ENCODE measurements around the gene PRRT1.
A peak's percentile ranks its signal among the peaks of the same experiment; 100 is the strongest.
"Not testable (repeated sequence)": the region's sequence is repeated elsewhere in the genome, so short reads cannot be mapped to it uniquely, and the experiment has no call there.

PRRT1 gene

DNA sequence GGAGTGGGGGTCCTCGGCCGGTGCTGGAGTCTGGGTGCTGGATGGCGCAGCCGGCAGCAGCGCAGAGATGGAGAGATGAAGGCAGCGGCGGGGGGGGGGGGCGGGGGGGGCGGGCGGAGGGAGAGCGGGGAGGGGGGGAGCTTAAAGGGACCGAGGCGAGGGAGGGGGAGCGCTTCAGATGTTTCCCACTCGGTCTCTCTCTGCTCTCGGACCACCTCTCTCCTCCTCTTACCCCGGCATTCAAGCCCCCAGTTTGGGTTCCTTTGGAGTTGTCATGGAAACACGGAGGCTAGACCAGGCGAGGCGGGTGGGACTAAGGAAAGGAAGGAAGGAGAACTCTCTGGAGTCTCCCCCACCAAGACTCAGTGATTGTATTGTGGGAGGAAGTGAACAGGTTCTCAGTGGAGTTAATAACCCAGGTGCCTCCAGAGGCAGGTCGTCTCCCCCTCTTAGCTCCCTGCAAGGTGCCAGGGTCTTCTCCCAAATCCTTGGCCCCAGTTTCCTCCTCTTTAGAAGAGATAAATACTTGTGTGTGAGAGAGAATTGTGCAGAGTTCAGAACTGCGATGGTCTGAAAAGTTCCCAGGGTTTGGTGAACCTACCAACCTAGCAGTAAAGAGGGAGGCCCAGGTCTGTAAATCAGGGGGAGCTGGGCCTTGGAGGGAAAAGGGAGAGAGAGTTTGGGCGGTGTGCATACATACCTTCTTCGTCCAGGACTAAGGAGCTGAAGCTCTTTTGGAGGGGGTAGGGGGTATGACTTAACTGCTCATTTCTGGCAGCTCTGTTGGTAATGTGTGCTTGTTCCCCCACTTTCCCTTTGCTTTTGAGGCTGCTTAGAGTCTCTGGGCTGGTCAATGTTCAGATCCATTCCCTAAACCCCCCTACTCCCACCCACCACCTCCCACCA is at the start of gene PRRT1:
Gene PRRT1, minus strand, starts transcription at position 77 of the 906 bp plus-strand sequence. CDS start 112 bp downstream, outside the sequence.
- no peak for DNase-seq (ENCODE audit: low read depth)

DNA sequence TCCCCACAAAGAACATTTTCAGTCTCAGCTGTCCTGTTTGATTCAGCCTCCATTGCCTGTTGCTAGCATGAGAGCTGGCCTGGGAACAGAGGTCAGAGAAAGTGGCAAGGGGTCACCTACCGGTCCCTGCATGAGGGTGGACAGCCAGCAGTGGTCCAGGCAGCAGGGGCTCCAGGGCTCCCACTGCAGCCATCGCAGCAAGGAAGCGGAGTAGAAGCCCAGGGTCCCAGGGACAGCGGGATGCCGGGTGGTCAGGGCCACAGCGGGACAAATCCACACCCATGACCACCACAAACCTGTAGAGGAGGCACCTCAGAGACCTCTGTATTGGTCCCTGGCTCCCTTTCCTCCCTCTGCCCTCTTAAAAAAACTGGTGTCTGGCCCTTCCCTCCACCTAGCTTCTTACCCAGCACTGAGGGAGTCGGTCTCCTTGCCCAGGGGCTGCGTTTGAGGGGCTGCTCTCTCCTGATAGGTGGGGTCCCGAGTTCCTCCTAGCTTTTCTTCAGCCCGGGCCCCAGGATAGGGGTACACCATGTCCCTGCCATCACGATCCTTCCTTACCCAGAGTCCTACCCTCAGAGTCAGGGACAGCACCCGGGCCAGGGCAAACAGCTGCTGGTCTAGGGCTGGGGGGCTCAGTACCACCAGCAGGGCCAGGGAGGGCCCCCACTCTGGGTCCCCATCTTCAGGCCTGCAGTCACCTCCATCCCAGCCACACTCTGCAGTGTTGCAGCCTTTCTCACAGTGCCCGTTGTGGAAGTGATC is 49.2 kb upstream of the PRRT1 start:
- no peak for DNase-seq (ENCODE audit: low read depth)

DNA sequence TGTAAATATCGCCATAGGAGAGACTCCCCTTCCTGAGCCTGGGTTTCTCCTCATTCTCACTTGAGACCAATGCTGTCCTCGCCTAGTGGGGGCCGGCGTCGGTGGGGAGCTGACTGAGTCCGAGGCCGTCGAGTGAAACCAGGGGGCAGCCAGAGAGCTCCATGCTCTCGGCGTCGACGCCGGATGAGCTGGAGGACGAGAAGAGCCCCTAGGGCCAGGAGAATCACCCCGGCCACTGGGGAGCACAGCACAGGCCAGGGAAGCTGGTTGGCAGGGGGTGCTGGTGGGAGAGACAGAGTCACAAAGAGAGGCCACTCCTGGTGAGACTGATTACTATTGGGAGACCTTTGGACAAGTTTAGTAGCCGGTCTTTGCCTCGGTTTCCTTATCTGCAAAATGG is 47.1 kb upstream of the PRRT1 start:
- no peak for DNase-seq (ENCODE audit: low read depth)

DNA sequence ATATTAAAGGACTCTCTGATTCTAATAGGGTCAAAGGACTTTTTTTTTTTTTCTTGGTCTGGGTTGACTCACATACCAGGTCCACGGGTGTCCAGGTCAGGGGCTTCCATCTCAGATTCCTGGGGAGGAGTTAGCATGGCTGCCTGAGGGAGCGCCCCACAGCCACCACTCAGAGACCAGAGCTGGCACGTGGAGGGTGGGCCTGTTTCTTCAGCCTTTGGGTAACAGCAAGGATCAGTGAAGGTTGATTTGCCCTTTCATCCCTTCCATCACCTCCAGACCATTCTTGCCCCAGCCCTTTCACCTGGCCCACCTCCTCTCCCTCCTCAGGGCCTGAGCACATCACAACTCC is 46.6 kb upstream of the PRRT1 start:
- DNase-seq (ENCODE audit: low read depth), result no peak

DNA sequence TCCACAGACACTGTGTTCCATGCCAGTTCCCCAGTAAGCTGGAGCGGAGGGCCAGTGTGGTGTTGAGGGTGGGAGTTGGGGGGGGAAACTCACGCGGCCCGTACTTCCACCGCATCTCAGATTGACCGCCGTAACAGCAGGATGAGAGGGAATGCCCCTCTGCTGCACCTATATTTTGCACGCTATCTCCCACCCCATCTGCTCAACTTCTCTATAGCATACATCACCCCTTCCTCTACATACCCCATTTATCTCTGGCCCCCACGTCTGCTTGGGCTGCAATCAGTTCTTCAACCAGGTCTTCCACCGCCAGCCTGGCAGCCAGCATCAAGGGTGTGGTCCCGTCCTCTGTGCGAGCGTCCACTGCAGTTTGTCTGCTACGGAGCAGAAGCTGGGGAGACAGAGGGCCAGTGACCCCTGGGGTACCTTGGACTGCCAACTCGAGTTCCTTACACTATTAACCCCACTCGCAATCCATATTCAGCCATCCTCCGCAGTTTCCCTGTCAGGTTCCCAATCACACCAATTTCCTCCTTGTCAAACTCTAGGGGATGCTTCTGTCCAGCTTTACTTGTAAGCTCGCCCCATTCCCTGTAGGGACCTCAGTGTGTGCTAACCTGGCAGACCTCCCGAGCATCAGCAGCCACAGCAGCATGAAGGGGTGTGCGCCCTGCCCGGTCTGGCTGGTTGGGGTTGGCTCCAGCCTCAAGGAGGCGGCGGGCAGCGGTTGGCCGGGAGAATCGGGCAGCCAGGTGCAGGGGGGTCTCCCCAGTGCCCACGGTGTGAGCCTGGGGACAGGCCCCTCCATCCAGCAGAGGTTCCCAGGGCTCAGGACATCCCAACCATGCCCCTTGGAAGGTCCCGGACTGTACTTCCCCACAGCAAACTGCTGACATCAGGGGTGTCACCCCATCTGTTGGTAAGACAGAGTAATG is 45.2 kb upstream of the PRRT1 start:
- no peak for DNase-seq (ENCODE audit: low read depth)

DNA sequence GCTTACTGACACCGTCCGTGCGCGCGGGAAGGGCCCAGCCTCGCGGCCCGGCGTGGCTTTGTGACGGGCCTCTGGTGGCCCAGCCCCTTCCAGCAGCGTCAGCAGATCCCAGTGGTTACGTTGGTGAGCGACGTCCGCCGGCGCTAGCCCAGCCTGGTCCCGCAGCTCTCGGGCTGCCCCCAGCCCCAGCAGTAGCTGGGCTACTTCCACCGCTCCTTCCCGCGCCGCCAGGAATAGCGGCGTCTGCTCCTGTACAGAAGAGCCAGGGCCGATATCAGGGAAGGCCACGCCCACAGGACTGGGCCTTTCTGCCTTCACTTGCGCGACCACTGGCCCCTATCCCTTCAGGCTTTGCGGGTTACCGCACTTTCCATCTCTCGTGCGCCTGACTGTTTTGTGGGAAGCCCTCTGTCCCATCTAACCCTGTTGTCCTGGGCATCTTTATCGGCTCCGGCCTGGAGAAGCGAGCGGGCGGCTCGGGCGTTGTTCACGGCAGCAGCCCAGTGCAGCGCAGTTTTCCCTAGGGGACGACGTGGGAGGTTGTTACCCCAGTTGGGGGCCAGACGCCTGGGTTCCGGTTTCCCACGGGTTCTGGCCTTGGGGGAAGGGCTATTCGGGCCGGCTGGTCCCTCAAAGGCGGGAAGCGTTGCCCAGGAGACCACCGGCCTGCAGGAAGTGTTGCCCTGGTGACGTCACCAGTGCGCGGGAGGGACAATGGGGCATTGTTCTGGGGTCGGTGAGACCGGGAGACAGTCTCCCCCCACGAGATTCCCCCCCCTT is 44.4 kb upstream of the PRRT1 start:
- DNase-seq (ENCODE audit: low read depth), result no peak

DNA sequence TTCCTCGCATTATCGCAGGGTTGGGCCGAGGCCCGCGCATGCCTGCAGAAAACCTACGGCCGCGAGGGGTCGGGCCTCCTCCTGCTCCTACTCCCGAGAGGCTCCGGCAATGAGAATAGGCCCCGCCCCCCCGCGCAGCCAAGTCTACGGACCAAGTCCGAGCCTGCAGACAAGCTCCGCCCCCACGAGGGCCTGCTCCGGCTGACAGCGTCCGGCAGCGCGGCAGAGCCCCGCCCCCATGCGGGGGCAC is 43.8 kb upstream of the PRRT1 start:
- peak; percentile 95 for DNase-seq (ENCODE audit: low read depth)

DNA sequence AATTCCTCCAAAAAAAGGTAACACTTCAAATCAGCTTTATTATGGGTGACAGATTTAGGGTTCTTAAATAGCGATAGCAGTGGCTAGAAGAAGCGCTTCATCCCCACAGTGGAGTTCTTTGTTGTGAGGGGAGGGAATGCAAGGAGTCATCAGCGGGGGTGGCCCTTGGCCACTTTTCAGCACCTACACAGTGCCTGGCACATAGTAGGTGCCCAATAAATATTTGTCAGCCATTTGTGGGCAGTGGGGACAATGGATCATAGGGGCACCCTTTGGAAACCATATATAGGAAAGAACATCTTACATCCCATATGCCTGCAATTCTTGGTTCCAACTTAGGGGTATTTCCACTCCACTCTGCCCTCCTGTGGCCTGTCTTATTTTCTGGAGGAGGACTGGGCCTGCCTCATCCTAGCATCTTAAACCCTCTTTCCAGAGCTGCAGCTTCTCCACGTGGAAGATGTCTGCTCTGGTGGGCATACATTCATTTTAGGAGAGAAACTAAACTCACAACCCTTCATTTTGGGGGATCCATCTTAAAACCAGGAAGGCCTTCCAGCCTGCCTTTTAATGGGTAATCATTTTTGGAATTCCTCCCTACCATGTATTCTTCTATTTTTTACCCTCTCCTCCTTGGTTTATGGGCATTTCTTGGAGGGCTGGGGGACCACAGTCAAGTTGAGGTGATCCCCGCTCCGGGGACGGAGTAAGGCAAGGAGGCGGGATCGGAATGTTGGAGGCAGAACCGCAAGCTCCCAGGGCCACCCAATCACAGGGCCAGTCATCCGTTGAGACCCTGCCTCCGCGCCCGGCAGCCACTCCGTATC is 43.3 kb upstream of the PRRT1 start:
- DNase-seq (ENCODE audit: low read depth), result no peak

DNA sequence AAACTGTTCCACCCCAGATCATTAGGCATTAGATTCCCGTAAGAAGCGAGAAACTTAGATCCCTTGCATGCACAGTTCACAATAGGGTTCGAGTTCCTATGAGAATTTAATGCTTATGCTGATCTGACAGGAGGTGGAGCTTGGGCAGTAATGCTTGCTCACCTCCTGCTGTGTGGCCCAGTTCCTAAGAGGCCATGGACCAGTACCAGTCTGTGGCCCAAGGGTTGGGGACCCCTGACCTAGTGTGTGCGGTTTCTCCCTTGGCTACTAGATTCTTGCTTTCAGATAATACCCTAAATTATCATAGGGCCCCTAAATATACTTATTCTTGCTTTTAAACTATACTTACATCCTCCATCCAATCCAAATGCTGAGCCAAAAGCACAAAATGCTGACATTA is 42.6 kb upstream of the PRRT1 start:
- DNase-seq (ENCODE audit: low read depth), result no peak

DNA sequence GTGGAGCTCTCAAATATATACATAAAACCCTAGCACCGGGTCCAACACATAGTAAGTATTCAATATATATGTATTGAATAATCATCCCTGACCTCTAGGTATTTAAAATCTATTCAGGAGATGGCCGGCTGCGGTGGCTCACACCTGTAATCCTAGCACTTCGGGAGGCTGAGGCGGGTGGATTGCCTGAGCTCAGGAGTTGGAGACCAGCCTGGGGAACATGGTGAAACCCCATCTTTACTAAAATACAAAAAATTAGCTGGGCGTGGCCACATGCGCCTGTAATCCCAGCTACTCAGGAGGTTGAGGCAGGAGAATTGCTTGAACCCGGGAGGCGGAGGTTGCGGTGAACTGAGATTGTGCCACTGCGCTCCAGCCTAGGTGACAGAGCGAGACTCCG is 41.4 kb upstream of the PRRT1 start:
- not testable (repeated sequence) for DNase-seq (ENCODE audit: low read depth)

DNA sequence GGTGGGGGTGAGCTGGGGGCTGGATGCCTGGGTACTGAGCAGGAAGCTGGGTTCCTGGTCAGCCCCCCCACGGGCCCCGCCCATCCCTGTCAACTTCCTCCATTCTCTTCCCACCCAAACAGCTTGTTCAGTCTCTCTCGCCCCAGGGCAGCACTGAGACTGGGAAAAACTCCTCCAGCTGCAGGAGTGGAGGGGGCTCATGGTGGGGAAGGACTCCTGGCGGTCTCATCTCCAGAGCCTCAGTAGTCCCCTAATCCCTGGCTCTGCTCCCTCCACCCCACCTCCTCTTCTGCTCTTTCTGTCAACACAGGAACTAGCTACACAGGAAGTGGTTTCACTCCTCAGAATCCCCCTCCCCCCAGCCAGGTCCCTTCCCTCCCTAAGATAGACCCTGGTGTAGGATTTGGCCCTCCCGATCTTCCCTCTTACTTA is 40.9 kb upstream of the PRRT1 start, which contains the start of gene GPSM3:
Gene GPSM3, minus strand, starts transcription at position 36 of the 432 bp plus-strand sequence. CDS start 130 bp downstream, outside the sequence.
- no peak for DNase-seq (ENCODE audit: low read depth)

DNA sequence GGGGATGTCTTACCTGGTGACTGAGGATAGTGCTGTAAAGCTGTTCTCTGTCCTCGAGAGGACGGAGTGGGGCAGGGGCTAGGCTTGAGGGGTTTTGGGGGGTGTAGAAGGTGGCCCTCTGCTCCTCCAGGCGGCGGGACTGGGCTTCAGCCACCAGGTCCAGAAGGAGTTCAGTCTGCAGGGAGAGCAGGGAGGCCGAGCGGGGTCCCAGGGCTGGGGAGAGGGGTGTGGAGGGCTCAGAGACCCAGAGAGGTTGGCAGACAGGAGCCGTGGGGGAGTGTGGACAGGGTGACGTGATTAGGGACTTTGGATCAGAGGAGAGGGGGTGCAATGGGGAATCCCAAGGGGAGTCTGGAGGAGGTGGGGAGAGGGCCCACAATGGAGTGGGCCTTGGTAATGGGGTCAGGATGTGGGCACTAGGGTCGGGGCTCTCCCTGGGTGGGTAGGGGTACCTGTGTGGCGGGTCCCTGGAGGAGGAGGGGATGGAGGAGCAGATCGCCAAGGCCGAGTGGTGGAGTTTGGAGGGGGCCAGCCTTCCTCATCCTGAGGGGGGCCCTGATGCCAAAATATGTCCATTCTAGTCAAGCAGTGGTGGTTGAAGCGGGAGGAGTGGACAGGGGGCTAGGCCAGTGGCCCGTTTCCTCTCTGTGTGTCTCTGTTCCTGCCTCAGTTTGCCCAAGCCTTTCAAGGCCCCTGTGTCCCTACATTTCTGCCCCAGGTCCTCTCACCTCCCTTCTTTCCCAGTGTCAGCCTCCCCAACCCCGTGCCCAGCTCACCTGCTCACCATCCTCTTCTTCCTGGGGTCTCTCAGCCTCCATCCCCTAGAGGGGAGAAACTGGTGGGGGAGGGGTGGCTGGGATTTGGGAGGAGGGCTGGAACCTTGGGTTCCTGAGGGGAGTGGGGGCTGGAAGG is 40.2 kb upstream of the PRRT1 start:
- DNase-seq (ENCODE audit: low read depth), result no peak

DNA sequence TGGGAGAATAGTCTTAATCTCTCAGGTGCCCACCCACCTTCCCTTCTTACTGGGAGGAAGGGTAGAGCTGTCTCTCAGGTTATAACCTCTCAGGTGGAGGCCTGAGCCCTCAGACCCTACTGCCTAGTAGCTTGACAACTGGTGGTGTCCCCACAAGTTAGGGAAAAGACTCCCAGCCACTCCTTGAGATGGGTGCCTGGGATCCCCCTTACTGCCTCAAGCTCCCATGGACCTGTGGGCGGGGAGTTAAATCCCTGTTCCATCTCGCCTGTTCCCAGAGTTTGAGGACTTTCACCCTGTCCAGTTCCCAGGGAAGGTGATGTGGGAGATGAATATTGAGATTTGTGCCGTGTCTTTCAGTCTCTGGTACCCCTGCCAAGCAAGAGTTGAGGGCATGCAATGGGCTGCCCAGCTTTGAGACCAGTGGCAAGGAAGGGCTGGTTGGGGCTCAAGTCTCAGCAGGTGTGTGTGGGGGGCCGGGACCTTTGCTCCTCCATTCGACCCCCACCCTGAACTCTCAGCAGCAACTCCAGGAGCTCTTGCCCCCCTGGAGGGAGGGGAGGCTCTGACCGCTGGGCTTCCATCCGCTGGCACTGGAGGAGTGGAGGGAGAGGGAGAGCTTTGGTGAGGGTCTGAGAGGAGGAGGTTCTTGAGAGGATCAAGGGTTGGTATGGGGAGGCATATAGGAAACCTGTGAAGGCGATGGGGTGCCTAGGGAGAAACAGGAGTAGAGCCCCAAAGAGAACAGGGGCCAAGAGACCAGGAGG is 39.4 kb upstream of the PRRT1 start:
- DNase-seq (ENCODE audit: low read depth), result no peak

DNA sequence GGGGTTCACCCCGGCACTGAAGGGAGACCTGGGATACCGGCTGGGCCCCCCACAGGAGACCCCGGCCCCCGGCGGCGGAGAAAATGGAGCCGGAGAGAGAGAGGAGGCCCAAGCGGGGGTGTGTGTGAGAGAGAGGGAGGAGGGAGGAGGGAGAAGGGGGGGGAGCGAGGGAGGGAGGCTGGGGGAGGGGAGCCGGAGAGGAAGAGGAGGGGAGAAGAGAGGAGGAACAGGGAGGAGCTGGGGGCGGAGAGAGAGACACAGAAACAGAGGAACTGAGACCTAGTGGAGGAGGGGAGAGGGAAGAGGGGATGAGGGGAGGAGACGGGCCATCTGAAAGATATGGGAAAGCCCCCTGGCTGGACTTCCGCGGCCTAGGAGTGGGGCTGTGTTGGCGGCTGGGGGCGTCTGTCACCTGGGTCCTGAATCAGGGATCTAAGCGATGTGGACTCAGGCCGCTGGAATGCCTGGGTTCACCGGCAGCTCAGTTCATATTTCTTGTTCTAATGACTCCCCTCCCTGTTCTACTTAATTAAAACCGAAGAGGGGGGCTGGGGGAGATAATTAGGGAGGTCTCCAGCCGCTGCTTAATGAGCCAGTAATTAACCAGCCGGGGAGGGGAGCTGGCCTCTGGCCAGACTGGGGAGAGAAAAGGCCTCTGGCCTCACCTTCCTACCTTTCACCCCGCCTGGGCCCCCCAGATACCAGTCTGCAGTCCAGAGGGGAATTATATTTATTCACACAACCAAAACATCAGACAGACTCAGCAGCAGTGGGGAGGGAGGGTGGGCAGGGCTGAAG is 38.5 kb upstream of the PRRT1 start, which contains the start of gene PBX2:
Gene PBX2, minus strand, starts transcription at position 149 of the 798 bp plus-strand sequence. CDS start 287 bp downstream, outside the sequence.
- DNase-seq (ENCODE audit: low read depth), result peak; percentile 56

DNA sequence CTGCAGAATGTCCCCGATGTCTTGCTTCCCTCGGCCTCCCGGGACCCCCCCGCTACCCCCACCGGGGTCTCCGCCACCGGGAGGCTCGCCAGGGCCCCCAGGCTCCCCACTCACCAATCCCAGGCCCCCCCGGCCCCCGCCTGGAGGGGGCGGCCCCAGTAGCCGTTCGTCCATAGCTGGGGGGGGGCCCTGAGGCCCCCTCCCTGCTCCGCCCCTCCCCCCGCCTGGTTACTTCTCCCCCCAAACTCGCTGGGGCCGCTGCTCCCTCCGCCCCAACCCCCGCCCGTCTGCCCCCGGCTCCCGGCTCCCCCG is 38.0 kb upstream of the PRRT1 start:
- no peak for DNase-seq (ENCODE audit: low read depth)

DNA sequence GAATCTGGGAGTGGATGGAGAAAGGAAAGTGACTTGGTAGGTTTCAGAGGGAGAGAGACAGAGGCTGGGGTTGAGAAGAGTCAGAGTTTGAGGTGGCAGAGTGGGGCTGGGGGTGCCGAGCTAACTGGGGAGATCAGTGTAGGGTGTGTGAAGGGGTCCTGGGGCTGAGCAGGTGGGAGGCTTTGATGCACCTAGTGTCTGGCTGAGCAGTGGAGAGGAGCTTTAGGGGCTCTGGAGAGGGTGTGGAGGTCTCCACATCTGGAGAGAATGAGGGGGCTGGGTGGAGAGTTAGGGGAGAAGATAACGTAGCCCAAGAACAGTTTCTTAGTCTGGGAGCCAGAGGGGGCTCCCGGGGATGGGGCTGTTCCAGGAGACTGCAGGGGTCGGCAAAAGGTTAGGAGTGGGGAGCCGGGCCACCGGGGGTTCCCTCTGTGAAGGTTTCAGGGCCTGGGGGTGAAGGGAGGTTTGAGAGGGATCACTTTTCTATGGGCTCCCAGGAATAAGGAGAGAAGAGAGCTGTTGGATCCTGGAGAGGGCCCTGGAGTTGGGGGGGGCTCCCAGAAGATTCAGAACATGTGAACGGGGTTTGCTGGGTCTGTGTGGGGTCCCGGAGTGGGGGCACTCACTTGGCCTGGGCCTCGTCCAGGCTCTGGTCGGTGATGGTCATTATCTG is 37.5 kb upstream of the PRRT1 start:
- DNase-seq (ENCODE audit: low read depth), result no peak

DNA sequence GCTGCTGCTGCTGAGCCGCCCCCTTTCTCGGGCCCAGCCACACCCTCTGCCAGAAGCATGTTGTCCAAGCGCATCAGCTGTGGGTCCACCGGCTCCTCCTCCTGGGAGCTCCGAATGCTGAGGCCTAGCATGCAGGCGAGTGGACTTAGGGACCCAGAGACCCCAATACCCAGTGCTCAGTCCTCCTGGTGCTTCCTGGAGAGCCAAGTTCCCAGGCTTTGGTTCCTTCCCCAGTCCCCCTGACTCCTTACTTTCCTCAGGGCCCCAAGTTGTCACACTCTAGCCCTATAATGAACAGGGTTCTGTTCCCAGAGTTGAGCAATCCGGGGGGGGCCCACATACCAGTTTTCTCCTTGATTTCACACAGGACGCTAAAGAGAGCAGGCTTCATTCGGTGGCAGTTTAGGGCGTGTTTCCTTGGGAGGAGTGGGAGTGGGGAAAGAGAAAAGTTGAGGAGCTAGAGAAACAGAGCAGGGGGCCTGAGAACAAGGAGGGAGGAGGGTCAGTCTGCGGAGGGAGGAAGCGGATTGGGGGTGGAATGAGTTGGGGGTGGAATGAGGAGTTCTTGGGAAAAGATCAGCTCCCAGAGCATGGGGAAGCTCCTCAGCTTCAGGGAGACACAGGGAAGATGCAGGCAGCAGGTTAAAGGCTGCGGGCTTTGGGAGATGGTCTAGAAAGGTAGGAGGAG is 36.8 kb upstream of the PRRT1 start:
- DNase-seq (ENCODE audit: low read depth), result no peak
